HG03571 (cell line): ENCODE data around the gene MAPKAPK2.

Experiments used
- ATAC-seq: cut with Tn5 transposase; IDR thresholded peaks from one replicate; pipeline ENCODE4 v1.9.1; 2021; ENCODE audit not compliant: unreplicated experiment

The MAPKAPK2 gene

DNA sequence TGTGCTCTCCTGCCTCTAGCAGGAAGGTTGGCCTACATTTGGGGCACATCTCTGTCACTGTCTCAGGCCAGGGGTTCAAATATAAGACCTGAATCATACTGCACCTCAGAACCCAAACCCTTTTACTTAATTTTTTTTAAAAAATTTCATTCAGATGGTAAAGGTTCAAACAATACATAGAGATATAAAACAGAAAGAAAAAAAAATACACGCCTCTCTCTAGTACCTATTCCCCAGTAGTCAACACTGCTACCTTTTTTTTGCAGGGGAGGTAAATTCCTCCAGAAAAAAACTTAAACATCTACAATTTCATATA lies 32.9 kb downstream of the MAPKAPK2 start:
- no peak for ATAC-seq

DNA sequence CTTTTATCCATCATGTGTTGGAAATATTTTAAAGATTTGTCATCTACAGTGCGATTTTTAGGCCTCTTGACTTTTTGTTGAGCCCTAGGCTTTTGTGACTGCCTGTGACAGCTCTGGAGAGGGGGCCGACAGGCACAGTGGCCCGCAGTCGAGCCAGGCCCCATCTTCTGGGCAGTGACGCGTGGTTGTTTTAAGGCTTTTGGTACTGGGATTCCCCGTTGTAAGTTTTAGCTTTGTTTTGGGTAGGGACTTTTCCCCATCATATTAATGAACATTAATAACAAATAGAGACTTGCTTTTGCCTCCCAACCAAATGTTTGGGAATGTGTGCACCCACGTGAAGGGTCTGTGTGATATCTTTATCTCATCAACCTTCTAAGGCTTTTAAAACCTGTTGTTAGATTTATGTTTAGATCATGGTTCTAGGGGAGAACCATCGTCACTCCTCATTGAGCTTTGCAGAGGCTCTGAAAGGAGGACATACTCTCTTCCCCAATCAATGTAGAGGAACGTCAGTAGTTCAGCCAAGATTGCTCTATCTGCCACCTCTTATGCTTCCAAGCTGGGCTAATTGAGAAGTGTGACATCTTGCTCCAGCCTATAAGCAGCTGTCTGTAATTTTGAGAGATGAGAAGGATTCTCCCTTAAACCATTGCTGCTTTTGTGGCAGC lies 34.6 kb downstream of the MAPKAPK2 start:
- ATAC-seq: no peak

DNA sequence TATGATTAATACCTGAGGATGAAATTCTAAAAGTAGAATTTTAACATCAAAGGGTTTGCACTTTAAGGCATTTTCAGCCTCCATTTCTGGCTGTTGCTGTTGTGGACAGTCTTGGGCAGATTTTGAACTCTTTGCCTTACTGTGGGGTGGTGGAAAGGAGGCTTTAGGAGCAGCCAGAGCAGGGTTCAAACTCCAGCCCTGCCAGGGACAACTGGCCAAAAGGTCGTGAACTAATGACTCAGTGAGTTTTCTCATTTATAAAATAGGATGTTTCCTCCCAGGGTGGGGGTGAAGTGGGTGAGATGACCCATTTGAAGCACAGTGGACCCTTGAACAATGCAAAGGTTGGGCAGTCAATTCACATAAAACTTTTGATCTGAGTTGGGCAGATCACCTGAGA lies 36.7 kb downstream of the MAPKAPK2 start:
- ATAC-seq: no peak

DNA sequence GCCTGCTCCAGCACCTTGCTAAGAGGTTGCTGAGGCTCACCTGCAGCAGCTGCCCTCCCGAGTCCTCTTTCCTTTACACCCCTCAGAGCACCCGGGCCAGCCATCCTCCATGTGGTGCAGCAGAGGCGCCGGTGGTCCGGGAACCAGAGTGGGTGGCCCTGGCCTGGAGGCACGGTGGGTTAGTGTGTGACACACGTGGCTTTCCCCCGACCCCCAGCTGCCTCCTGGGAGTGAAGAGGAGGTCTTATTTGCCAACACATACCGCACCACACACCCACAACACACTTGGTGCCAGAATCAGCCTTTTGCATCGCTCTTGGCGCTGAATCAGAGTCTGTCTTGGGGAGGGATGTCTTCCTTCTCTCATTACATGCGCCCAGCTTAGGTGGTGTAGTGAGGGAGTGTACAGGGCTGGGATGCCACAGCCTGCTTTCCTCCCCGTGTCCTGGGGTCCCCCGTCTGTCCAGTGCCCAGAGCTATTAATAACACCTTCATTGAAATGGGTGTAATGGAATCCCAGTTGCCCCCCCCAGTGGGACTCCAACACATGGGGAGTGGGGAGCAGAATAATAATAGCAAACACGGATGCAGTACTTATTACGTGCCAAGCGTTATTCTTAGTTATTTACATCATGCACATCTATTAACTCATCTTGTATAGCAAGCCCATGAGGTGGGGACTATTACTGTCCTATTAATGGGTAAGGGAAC lies 38.2 kb downstream of the MAPKAPK2 start:
- ATAC-seq: no peak

DNA sequence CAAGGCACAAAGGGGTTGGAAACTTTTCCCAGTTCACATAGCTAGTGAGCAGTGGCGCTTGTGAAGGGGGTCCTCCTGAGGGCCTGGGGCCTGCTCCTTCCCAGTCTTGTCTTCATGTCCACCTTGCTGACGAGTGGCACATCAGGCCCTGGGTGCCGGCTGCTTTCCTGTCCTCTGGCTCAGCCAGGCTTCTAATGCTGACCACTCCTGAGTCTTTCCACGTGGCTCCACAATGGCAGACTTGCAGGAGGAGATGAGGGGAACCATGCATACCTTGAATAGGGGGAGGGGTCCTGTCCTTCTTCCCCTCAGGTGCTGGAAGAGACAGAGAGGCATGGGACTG lies 38.7 kb downstream of the MAPKAPK2 start:
- ATAC-seq: no peak

DNA sequence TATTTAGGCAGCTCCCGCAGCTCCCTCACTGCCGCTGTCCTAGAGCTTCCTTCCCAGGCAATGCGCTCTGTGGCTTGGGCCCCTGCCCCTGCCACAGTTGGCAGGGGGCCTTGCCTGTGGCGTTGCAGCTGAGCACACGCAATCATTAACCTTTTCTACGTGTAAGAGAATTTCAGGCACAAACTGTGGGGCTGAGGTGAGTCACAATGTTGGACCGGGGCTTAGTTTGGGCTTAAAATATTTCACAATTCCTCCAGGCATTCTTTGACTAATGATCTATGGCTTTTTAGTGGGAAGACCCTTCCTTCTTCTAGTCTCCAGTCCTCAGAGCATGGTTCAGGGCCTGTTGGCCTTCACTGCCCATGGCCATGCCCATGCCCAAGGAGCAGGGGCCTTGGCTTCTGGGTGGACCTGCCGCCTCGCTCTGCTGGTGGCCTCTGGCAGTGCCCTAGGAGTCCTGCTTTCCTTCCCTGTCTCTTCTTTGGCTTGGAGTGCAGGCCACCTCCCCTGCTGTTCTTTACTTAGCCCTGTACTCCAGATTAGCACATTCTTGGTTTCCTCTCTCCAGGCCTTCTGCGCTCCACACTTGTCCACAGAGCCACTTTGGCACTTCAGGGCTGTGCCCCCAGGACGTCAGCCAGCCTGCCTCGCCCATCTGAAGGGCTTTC lies 39.2 kb downstream of the MAPKAPK2 start:
- no peak for ATAC-seq

DNA sequence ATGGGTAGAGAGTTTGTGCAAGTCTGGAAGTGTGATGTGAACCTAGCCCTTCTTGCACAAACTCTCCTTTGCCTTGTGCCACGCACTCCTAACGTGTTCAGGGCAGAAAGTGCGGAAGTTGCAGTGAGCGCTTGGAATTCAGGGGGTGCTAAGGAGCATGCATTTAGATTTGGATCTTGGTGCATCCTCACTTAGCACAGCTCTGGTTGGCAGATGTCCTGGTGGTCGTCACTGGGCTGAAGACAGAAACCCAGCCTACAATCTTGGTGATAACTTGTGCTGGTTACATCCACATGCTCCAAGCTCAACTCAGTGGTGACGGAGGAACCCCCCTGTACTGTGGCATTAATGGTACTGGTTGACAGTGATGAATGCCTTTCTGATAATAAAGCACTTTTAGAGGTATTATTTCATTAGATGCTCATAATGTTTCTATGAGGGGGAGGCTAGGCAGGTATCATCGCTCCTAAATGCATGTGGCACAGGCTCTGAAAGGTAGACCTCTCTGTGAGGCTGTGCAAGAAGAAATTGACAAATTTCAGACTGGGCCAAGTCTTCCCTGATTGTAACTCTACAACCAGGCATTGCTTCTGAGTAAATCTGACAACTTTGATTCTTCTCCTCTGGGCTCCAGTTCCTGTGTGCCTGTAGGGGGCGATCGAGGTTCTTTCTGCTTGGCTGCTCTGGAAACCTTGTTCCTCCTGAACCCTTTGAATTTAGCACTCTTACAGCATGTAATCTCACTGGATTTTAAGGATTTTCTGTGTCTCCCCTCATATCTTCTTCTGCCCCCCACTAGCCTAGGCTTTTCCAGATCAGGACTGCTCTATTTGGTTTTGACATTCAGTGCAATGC lies 40.6 kb downstream of the MAPKAPK2 start:
- ATAC-seq: no peak

DNA sequence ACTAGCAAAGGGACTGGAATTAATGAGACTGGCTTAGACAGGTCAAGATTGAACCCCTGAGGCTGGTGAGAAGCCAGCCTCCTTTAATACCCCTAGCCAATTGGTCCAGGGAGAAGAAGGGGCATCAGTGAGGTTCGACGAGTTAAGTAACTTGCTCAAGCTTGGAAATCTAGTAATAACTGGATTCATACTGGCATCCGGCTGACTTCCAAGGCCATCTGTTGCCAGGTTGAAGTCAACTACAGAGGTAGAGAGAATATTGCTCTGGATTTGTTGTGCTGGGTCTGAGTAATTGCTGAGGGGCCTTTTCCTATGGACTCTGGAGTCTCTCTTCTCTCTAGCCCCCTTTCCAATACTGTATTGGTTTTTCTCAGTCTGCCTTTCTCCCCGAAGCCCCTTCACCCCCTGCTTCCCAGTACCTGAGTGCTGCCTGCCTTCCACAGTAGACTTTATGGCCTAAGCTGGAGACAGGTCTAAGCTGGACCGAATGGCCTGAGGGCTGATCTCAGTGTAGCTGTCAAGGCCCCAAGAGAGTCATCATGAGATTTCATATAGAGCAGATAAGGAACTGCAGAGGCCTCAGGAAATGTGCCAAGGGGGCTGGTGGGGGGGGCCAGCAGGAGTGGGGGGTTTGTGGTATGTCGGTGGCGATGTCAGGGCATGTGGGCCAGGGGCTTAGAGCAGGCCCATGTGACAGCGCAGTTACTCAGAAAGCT lies 43.4 kb downstream of the MAPKAPK2 start:
- no peak for ATAC-seq

DNA sequence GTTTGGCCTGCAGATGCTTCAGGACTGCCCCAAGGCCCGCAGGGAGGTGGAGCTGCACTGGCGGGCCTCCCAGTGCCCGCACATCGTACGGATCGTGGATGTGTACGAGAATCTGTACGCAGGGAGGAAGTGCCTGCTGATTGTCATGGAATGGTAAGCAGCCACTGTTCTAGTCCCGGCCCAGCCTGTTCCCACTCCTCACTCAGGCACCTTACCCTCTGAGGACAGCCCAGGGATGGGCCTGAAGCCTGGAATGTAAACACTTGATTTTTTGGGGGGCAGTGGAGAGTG lies 43.9 kb downstream of the MAPKAPK2 start:
- ATAC-seq: no peak

DNA sequence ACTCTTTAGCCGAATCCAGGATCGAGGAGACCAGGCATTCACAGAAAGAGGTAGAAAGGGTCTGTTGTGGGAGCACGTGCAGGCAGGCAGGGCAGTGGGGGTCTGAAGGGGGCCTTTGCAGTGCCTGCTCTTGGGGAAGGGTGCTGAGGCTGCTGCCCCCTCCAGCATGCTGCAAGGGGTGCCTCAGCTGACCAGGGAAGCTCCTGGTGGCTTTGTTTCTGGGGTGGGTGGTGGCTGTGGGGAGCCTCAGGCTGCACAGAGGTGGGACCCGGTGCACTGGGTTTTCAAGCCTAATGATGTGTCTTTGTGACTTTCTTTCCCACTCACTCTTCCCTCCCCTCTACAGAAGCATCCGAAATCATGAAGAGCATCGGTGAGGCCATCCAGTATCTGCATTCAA lies 44.3 kb downstream of the MAPKAPK2 start:
- no peak for ATAC-seq

DNA sequence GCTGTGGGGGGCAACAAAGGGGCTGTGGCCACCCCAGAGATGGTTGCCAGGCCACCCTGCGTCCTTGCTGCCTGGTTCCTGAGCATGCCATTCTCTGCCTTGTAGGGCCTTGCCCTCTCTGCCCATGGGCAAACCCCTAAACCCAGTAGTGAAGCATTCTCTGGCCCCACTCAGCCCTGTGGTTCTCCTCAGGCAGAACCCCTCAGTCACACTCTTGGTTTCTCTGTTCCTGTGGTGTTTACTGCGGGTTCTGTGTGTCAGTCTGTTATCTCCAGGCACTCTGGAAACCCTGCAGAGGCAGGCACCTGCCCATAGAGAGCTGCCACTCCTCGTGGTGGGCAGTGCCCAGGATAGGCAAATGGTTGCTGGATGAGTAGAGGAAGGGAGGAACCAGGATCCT lies 44.8 kb downstream of the MAPKAPK2 start:
- ATAC-seq: no peak

DNA sequence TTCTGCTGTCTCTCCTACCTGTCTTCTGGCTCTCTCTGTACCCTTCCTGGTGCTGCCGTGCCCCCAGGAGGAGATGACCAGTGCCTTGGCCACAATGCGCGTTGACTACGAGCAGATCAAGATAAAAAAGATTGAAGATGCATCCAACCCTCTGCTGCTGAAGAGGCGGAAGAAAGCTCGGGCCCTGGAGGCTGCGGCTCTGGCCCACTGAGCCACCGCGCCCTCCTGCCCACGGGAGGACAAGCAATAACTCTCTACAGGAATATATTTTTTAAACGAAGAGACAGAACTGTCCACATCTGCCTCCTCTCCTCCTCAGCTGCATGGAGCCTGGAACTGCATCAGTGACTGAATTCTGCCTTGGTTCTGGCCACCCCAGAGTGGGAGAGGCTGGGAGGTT lies 47.8 kb downstream of the MAPKAPK2 start:
- ATAC-seq: no peak

DNA sequence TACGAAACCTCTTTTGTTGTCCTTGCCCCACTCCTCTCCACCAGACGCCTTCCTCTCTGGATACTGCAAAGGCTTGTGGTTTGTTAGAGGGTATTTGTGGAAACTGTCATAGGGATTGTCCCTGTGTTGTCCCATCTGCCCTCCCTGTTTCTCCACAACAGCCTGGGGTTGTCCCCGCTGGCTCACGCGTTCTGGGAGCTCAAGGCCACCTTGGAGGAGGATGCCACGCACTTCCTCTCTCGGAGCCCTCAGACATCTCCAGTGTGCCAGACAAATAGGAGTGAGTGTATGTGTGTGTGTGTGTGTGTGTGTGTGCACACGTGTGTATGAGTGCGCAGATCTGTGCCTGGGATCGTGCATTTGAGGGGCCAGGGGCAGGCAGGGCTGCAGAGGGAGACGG lies 48.3 kb downstream of the MAPKAPK2 start:
- ATAC-seq: no peak

DNA sequence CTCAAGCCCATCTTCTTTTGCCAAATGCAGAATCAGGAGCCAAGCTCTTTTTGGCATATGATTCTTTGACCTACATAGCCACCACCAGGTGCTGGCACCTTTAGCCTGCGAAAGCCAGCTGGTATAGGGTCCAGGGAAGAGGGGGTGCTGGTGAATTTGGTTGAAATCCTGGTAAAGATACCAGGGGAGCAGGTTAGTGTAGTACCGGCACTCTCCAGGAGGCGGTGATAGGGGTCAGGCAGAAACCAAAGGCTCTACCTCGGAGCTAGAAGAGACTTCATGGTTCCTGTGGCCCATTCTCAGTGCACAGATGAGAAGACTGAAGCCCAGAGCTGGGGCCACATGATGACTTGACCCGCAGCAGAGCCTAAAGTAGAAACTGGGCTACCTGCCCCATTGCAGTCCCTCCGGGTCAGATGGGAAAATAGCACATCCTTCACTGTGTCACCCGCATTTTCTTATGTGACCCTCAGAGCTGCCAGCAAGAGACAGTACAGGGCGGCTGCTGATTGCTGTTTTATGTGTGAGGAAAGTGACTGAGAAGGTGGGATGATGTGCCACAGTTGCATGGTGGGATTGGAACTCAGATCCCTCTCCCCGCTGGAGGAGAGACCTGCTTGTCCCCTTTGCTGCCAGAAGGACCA lies 49.9 kb downstream of the MAPKAPK2 start:
- ATAC-seq: no peak

DNA sequence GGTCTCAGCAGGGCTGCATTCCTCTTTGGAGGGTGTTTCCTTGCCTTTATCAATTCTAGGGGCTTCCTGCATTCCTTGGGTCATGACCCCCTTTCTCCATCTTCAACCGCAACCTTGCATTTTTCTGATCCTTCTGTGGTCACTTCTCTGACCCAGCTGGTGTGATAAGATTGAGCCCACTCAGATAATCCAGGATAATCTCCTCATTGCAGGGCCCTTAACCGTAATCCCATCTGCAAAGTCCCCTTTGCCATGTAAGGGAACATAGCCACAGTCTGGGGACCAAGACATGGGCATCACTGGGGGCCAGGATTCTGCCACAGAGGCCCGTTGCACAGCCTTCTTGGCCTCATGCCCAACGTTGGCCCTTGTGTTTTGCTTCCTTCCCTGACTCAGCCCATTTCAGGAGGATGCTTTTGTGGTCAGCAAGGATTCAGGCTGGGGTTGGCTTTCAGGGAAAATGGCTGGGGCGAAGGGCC lies 50.9 kb downstream of the MAPKAPK2 start:
- ATAC-seq: no peak

DNA sequence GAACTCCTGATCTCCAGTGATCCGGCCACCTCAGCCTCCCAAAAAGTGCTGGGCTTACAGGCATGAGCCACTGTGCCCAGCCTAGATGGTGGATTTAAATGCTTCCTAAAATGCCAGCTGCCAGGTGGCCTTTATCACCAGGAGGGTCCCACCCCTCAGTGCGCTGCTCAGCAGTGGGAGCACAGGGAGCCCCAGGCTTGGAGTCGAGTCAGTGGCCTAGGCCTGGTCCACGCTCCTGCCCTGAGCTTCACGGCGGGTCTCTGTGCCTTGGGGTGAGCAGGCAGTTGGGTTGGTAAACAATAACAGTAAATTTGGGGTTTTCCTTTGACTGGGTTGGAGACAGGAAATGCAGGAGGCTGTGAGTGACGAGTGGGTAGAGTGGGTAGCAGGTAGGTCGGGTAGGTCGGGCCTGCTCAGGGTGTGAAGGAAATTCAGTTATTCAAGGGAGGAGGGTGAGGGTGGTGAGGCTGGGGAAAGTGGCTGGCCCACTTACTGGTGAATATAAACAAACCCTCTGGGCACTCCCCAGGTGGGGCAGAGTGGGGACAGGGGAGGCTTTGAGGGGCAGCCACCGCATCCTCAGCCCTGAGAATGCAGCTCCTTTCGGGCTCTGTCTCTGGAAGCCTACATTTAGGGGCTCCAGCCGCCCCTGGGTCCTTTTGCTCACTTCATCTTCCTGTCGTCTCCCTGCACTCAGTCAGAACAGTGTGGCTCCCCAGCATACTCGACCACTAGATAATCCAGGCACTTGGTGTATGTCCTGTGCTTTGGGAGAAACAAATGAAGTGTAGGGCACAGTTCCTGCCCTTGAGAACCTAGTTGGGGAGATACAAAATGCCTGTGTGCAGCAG lies 52.4 kb downstream of the MAPKAPK2 start:
- ATAC-seq: no peak

DNA sequence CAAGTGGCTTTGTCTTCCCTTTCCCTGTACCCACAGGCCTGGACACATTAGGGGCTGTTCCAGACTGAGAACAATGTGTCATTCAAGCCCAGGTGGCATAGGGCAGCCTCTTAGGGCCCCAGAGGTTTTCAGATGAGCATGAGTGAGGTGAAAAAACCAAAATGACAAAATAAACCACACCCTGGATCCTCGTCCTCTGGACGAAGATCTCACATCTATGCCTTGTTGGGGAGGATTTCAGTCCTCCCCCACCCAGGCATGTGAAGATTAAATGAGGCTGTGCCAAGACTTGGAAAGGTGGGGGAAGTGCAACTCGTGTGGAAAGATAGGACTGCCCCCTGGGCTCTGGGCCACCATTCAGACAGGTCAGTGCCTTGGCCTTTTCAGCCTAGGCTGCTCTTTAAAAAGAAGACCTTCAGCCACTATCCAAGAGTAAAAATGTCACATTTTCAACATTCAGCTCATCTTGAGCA lies 53.1 kb downstream of the MAPKAPK2 start:
- ATAC-seq: no peak

DNA sequence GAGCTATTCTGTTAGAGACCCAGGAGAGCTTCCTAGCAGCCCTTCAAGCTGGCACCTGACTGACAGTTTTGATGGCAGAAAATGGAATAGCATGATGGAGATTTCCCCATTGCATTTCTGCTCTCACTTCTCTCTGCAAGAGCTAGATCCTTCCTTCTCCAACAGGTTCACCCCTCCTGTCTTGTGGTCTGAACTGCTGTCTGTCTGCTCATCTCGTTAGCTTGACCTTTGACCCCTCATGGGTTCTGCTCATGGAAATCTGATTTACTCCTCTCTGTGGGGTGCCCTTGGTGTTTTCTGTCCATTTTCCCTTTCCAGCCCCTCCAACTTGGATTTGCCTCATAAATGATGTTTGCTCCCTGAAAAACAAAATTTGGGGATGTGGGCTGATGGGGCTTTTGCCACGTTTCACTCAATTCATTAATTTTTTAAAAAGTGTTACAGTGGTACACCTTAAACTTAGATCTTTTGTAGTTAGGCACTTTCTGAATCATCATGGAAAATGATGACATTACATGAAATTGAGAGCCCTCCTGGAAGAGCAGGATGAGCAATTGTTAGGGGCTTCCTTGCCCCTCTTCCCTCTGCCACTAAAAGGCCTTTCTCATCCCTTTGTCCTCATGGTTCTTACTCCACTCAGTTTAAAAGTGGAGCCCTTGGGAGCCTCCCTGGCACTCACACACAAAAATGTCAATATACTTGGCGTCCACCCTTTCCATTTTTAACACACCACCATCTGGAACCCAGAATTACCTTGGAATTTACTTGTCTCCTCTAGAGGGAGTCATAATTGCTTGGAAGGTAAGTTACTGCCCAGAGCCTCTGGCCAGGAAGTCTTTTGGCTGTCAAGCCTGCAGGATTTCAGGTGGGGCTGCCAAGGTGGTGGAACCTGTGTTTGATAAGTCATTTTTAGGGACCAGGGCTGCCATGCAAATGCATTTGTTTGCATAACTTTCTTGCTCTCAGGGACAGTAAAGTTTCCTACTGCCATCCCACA lies 54.0 kb downstream of the MAPKAPK2 start:
- no peak for ATAC-seq
